ENCODE results near the gene HIP1.

The HIP1 gene

DNA sequence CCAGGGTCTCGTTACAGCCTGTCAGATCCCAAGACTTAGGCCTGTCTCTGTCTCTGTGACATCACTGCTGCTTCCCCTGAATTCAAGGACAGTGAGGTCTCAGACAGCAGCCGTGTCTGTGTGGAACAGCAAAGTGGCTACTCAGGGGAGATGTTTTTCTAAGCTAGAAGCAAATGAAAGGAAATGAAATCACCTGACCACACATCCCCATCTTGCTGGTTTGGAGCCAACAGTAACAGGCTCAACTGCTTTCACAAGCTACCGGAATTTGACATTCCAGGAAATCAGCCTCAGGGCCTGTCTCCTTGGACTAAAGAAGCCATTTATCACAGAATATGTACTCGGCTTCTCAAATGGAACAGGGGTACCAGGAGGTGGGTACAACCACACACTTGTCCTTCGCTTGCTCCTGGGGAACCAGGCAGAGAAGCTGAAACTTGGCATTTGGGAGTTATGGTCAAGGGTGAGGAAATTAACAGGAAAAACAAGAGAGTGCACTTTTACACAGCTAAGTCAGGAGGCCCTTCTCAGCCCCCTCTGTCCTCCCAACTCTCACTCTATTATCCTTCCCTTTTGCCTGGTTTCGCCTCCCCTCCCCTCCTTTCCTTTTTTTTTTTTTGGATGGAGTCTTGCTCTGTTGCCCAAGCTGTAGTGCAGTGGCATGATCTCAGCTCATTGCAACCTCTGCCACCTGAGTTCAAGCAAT lies 173.5 kb downstream of the HIP1 start:
- Histone ChIP-seq H3K79me2 (ENCODE audit: insufficient read depth, low read length) (no peaks in the 10 kb centered on the region), H4K20me1 (ENCODE audit: insufficient read depth, low read length) (no peaks in the 10 kb centered on the region), H3K4me2 (ENCODE audit: low read length) (no peak overlapping the region), H3K4me1 (ENCODE audit: insufficient read depth, low read length, severe bottlenecking) (no peaks in the 10 kb centered on the region), H2AFZ (ENCODE audit: low read length) (no peak overlapping the region), H3K9me3 (ENCODE audit: low read length) (peaks cover 4% of the 10 kb centered on the region; the same call in 1 of the 2 replicates), H3K27me3 (ENCODE audit: insufficient read depth, low read length) (peaks cover 9% of the 10 kb centered on the region), H3K4me3 (ENCODE audit: low read depth, low read length, poor library complexity, severe bottlenecking) (no peak overlapping the region), H3K27ac (ENCODE audit: low read depth, low read length, poor library complexity, severe bottlenecking) (no peak overlapping the region), H3K36me3 (ENCODE audit: insufficient read depth, low read length) (no peaks in the 10 kb centered on the region; the same call in 1 of the 2 replicates), H3K9ac (ENCODE audit: low read length) (no peak overlapping the region), H3K9me2 (ENCODE audit: low read depth, low read length) (no peaks in the 10 kb centered on the region), H3F3A (ENCODE audit: insufficient read depth, low read length) (no peaks in the 10 kb centered on the region)
- TF ChIP-seq EZH2 (IDR thresholded peaks at IDR 0.05; ENCODE audit: borderline replicate concordance, low read length), result no peak
- TF ChIP-seq, protein P1, sequence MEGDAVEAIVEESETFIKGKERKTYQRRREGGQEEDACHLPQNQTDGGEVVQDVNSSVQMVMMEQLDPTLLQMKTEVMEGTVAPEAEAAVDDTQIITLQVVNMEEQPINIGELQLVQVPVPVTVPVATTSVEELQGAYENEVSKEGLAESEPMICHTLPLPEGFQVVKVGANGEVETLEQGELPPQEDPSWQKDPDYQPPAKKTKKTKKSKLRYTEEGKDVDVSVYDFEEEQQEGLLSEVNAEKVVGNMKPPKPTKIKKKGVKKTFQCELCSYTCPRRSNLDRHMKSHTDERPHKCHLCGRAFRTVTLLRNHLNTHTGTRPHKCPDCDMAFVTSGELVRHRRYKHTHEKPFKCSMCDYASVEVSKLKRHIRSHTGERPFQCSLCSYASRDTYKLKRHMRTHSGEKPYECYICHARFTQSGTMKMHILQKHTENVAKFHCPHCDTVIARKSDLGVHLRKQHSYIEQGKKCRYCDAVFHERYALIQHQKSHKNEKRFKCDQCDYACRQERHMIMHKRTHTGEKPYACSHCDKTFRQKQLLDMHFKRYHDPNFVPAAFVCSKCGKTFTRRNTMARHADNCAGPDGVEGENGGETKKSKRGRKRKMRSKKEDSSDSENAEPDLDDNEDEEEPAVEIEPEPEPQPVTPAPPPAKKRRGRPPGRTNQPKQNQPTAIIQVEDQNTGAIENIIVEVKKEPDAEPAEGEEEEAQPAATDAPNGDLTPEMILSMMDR (IDR thresholded peaks at IDR 0.05; ENCODE audit: low read length), result no peak

DNA sequence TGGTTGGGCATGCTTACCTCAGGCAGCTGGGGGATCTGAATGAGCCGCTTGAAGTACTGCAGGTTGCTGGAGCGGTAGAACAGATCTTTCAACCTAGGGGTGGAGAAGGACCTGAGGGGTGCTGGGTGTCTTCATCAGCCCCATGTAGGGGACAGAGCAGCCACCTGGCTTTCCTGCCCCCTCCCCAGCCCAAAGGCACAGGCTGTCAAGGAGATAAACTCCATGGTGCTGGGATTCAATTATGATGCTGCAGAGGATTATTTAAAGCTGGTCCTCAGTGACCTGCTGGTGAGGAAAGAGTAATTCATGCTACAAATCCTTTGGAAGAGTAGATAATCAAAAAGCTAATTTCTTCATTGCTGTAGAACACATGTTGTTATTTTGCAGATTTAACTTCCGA lies 175.6 kb downstream of the HIP1 start:
- TF ChIP-seq, protein P1 (IDR thresholded peaks at IDR 0.05; ENCODE audit: low read length), result no peak
- no peak for TF ChIP-seq EZH2 (IDR thresholded peaks at IDR 0.05; ENCODE audit: borderline replicate concordance, low read length)
- no peak overlapping the region for H3K27ac ChIP-seq (ENCODE audit: low read depth, low read length, poor library complexity, severe bottlenecking)
- no peaks in the 10 kb centered on the region for H3K4me1 ChIP-seq (ENCODE audit: insufficient read depth, low read length, severe bottlenecking)
- H3K36me3 ChIP-seq (ENCODE audit: insufficient read depth, low read length), result no peaks in the 10 kb centered on the region; the same call in 1 of the 2 replicates
- H3K4me3 ChIP-seq (ENCODE audit: low read depth, low read length, poor library complexity, severe bottlenecking), result no peak overlapping the region
- peaks cover 12% of the 10 kb centered on the region for H3K27me3 ChIP-seq (ENCODE audit: insufficient read depth, low read length)
- no peak overlapping the region for H3K9ac ChIP-seq (ENCODE audit: low read length)
- no peak overlapping the region for H3K4me2 ChIP-seq (ENCODE audit: low read length)
- H2AFZ ChIP-seq (ENCODE audit: low read length), result no peak overlapping the region
- H3K79me2 ChIP-seq (ENCODE audit: insufficient read depth, low read length), result no peaks in the 10 kb centered on the region
- H3K9me3 ChIP-seq (ENCODE audit: low read length), result peaks cover 4% of the 10 kb centered on the region; the same call in 1 of the 2 replicates
- no peaks in the 10 kb centered on the region for H3F3A ChIP-seq (ENCODE audit: insufficient read depth, low read length)
- no peaks in the 10 kb centered on the region for H4K20me1 ChIP-seq (ENCODE audit: insufficient read depth, low read length)
- no peaks in the 10 kb centered on the region for H3K9me2 ChIP-seq (ENCODE audit: low read depth, low read length)

DNA sequence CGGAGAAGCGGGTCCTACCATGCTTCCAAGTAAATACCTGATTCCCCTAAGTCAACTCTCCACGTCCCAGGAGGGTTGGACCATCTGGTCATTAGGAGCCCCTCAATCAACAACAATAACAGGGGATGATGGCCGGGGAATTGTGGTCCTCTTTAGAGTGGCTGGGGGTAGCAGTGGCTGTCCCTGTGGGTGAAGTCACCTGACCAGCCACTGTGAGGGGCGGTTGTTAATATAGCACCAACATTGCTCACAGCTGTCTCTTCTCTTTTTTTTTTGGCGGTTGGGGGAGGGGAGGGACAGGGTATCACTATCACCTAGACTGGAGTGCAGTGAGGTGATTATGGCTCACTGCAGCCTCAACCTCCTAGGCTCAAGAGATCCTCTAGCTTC lies 178.8 kb downstream of the HIP1 start:
- Histone ChIP-seq H3F3A (ENCODE audit: insufficient read depth, low read length) (no peaks in the 10 kb centered on the region), H3K4me1 (ENCODE audit: insufficient read depth, low read length, severe bottlenecking) (no peaks in the 10 kb centered on the region), H3K4me2 (ENCODE audit: low read length) (no peak overlapping the region), H3K27me3 (ENCODE audit: insufficient read depth, low read length) (peaks cover 12% of the 10 kb centered on the region; the same call in 1 of the 2 replicates), H3K9me3 (ENCODE audit: low read length) (peaks cover 4% of the 10 kb centered on the region; the same call in 1 of the 2 replicates), H3K4me3 (ENCODE audit: low read depth, low read length, poor library complexity, severe bottlenecking) (no peak overlapping the region), H3K79me2 (ENCODE audit: insufficient read depth, low read length) (no peaks in the 10 kb centered on the region), H3K27ac (ENCODE audit: low read depth, low read length, poor library complexity, severe bottlenecking) (no peak overlapping the region), H2AFZ (ENCODE audit: low read length) (no peak overlapping the region), H3K9me2 (ENCODE audit: low read depth, low read length) (no peaks in the 10 kb centered on the region), H4K20me1 (ENCODE audit: insufficient read depth, low read length) (no peaks in the 10 kb centered on the region), H3K9ac (ENCODE audit: low read length) (no peak overlapping the region), H3K36me3 (ENCODE audit: insufficient read depth, low read length) (no peaks in the 10 kb centered on the region; the same call in 1 of the 2 replicates)
- TF ChIP-seq, protein P1 (IDR thresholded peaks at IDR 0.05; ENCODE audit: low read length), result no peak
- no peak for TF ChIP-seq EZH2 (IDR thresholded peaks at IDR 0.05; ENCODE audit: borderline replicate concordance, low read length)
